ENCODE data around the gene PLCB4. TPM values are rescaled to one million over a fixed set of nuclear protein-coding genes. Genes with fewer than 3 reads are reported as not detected.

Gene PLCB4
- total and polyA plus RNA-seq, 2 donors (not counting 1 experiment from before 2014, with no cell fraction given), result 7.3 to 13.7 TPM

DNA sequence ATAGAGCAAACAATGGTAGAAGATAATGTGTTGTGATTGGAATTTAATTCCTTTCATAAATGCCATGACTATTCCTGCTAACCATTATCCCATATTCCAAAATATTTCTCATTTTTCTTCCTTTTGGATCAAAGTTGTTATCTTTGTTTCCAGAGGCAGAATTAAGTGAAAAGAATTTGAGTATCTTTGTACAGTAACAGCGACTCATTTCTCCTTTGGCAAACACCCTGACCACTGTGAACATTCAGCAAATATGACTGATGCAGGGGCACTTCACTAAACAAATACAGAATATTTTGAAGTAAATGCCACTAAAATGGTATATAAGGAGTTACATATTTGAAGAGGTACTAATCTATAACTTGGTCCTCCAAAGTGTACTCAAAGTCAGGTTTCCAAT is 340.5 kb downstream of the PLCB4 start:
- Histone ChIP-seq H3K36me3 (ENCODE audit: control insufficient read depth, insufficient read depth, low read length) (no peaks in the 10 kb centered on the region), H3K79me2 (ENCODE audit: control insufficient read depth, insufficient read depth, low read length) (no peaks in the 10 kb centered on the region), H3K4me2 (ENCODE audit: extremely low read depth, insufficient read depth, low read length) (peak overlapping the region; percentile 38), H2AFZ (ENCODE audit: low read length) (no peak overlapping the region), H3K27ac (ENCODE audit: insufficient read depth, low read length) (peak overlapping the region; percentile 40), H3K4me3 (replicated peaks in 1 of 4; ENCODE audit: control extremely low read depth in 1 of 4, insufficient read depth in 1 of 4, low read depth in 3 of 4, low read length in 4 of 4) (no peak overlapping the region), H4K20me1 (ENCODE audit: control insufficient read depth, extremely low read depth, insufficient read depth, low read length) (no peaks in the 10 kb centered on the region), H3K9me3 (ENCODE audit: control insufficient read depth, insufficient read depth, low read depth, low read length) (no peaks in the 10 kb centered on the region), H3K9ac (ENCODE audit: insufficient read depth, low read length) (no peak overlapping the region), H3K4me1 (ENCODE audit: control insufficient read depth, extremely low read depth, insufficient read depth, low read length) (peaks cover 11% of the 10 kb centered on the region), H3K27me3 (ENCODE audit: control insufficient read depth, insufficient read depth, low read length) (no peaks in the 10 kb centered on the region)
- DNase-seq (ENCODE audit: low read depth in 2 of 2), result peak in 1 of 2 donors; percentile 76
- TF ChIP-seq, protein P1, sequence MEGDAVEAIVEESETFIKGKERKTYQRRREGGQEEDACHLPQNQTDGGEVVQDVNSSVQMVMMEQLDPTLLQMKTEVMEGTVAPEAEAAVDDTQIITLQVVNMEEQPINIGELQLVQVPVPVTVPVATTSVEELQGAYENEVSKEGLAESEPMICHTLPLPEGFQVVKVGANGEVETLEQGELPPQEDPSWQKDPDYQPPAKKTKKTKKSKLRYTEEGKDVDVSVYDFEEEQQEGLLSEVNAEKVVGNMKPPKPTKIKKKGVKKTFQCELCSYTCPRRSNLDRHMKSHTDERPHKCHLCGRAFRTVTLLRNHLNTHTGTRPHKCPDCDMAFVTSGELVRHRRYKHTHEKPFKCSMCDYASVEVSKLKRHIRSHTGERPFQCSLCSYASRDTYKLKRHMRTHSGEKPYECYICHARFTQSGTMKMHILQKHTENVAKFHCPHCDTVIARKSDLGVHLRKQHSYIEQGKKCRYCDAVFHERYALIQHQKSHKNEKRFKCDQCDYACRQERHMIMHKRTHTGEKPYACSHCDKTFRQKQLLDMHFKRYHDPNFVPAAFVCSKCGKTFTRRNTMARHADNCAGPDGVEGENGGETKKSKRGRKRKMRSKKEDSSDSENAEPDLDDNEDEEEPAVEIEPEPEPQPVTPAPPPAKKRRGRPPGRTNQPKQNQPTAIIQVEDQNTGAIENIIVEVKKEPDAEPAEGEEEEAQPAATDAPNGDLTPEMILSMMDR (conservative IDR thresholded peaks at IDR 0.05 in 1 of 2, IDR thresholded peaks at IDR 0.05 in 1 of 2; ENCODE audit: low read depth in 1 of 2, low read length in 2 of 2), result no peak
- TF ChIP-seq EZH2 (IDR thresholded peaks at IDR 0.05; ENCODE audit: low read length, missing control alignments), result no peak

GRCh38 chr20:9409981-9410380 is 341.1 kb downstream of the PLCB4 start:
- Histone ChIP-seq H3K79me2 (ENCODE audit: control insufficient read depth, insufficient read depth, low read length) (no peaks in the 10 kb centered on the region), H2AFZ (ENCODE audit: low read length) (no peak overlapping the region), H3K27ac (ENCODE audit: insufficient read depth, low read length) (peak overlapping the region; percentile 40), H3K9me3 (ENCODE audit: control insufficient read depth, insufficient read depth, low read depth, low read length) (no peaks in the 10 kb centered on the region), H3K27me3 (ENCODE audit: control insufficient read depth, insufficient read depth, low read length) (no peaks in the 10 kb centered on the region), H3K4me3 (replicated peaks in 1 of 4; ENCODE audit: control extremely low read depth in 1 of 4, insufficient read depth in 1 of 4, low read depth in 3 of 4, low read length in 4 of 4) (no peak overlapping the region), H3K4me2 (ENCODE audit: extremely low read depth, insufficient read depth, low read length) (peak overlapping the region; percentile 38), H3K36me3 (ENCODE audit: control insufficient read depth, insufficient read depth, low read length) (no peaks in the 10 kb centered on the region), H4K20me1 (ENCODE audit: control insufficient read depth, extremely low read depth, insufficient read depth, low read length) (no peaks in the 10 kb centered on the region), H3K9ac (ENCODE audit: insufficient read depth, low read length) (no peak overlapping the region), H3K4me1 (ENCODE audit: control insufficient read depth, extremely low read depth, insufficient read depth, low read length) (peaks cover 11% of the 10 kb centered on the region)
- TF ChIP-seq EZH2 (IDR thresholded peaks at IDR 0.05; ENCODE audit: low read length, missing control alignments), result no peak
- TF ChIP-seq, protein P1 (conservative IDR thresholded peaks at IDR 0.05 in 1 of 2, IDR thresholded peaks at IDR 0.05 in 1 of 2; ENCODE audit: low read depth in 1 of 2, low read length in 2 of 2), result no peak
- peak; percentile 76 to 92 for DNase-seq (ENCODE audit: low read depth in 2 of 2)

DNA sequence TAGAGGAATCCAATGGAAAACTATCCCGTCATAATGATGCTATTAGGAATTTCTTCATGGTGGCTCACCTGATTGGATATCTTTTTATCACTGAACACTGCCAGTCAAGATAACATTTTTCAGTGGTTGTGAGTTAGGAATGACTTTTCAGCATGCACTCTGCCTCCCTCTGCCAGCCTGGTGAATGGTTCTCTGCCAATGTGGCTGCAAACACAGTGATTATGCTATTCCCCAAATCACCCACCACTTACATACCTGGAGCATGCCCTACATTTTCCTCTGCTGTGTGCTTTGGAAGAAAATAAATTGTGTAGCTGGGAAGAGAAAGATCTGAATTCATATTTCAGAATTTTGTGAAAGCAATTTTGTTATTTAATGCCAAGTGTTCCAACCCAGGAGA is 342.9 kb downstream of the PLCB4 start:
- TF ChIP-seq, protein P1 (conservative IDR thresholded peaks at IDR 0.05 in 1 of 2, IDR thresholded peaks at IDR 0.05 in 1 of 2; ENCODE audit: low read depth in 1 of 2, low read length in 2 of 2), result no peak
- no peak for TF ChIP-seq EZH2 (IDR thresholded peaks at IDR 0.05; ENCODE audit: low read length, missing control alignments)
- no peaks in the 10 kb centered on the region for H3K9me3 ChIP-seq (ENCODE audit: control insufficient read depth, insufficient read depth, low read depth, low read length)
- H3K9ac ChIP-seq (ENCODE audit: insufficient read depth, low read length), result no peak overlapping the region
- H3K4me1 ChIP-seq (ENCODE audit: control insufficient read depth, extremely low read depth, insufficient read depth, low read length), result peaks cover 11% of the 10 kb centered on the region
- H3K36me3 ChIP-seq (ENCODE audit: control insufficient read depth, insufficient read depth, low read length), result no peaks in the 10 kb centered on the region
- no peak overlapping the region for H2AFZ ChIP-seq (ENCODE audit: low read length)
- H4K20me1 ChIP-seq (ENCODE audit: control insufficient read depth, extremely low read depth, insufficient read depth, low read length), result no peaks in the 10 kb centered on the region
- no peak for DNase-seq (ENCODE audit: low read depth in 2 of 2)
- H3K4me3 ChIP-seq (replicated peaks in 1 of 4; ENCODE audit: control extremely low read depth in 1 of 4, insufficient read depth in 1 of 4, low read depth in 3 of 4, low read length in 4 of 4), result no peak overlapping the region
- no peaks in the 10 kb centered on the region for H3K27me3 ChIP-seq (ENCODE audit: control insufficient read depth, insufficient read depth, low read length)
- no peak overlapping the region for H3K27ac ChIP-seq (ENCODE audit: insufficient read depth, low read length)
- no peak overlapping the region for H3K4me2 ChIP-seq (ENCODE audit: extremely low read depth, insufficient read depth, low read length)
- H3K79me2 ChIP-seq (ENCODE audit: control insufficient read depth, insufficient read depth, low read length), result no peaks in the 10 kb centered on the region

Measured in fibroblast of lung (primary cell).